Fibroblast of skin of back (primary cell): Measurements from ENCODE around the gene SPECC1.
"Not testable (repeated sequence)": the region's sequence is repeated elsewhere in the genome, so short reads cannot be mapped to it uniquely, and the experiment has no call there.

Source experiments
- DNase-seq: peaks from one replicate; pipeline ENCODE4 v3.0.0-alpha.2; 2013

SPECC1 gene

GRCh38 chr17:20327739-20328138, 318.6 kb downstream of the SPECC1 start:
- DNase-seq: not testable (repeated sequence)

GRCh38 chr17:20351405-20351804, 342.2 kb downstream of the SPECC1 start:
- not testable (repeated sequence) for DNase-seq

DNA sequence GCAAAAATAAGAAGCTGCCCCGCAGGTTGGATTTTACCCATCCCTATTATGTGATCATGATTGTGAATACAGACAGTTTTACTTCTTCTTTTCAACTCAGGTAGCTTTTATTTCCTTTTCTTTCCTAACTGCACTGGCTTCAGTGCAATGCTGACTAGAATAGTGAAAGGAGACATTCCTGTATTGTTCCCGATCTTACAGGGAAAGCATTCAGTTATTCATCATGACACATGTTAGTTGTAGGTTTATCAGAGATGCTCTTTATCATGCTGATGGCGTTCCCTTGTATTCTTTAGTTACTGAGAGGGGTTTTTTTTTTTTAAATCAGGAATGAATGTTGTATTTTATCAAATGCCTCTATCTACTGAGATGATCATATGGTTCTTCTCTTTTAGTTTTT, 343.4 kb downstream of the SPECC1 start:
- DNase-seq: not testable (repeated sequence)

GRCh38 chr17:20363846-20364245, 354.7 kb downstream of the SPECC1 start:
- DNase-seq: not testable (repeated sequence)
